Astrocyte (in vitro differentiated cells and primary cell): ENCODE results near the gene QSOX2. TPM values are rescaled to one million over a fixed set of nuclear protein-coding genes. Genes with fewer than 3 reads are reported as not detected.
A peak's percentile ranks its signal among the peaks of the same experiment; 100 is the strongest.

Experiments
- DNase-seq: peaks from one replicate; pipeline ENCODE4 v3.0.0-alpha.2; 2010; ENCODE audit warnings: low read depth
- FAIRE-seq: peaks from 2 replicates; lab custom pipeline; 2011; peaks lifted over from hg19 to GRCh38; lab: Jason Lieb, UNC
- H2AFZ ChIP-seq: 2 replicates; pipeline ENCODE4 v1.6.0; 2012; ENCODE audit warnings: low read depth, low read length, inconsistent platforms
- H3K27ac ChIP-seq: 2 replicates; pipeline ENCODE4 v1.5.1; 2011; ENCODE audit warnings: low read depth, low read length, inconsistent platforms
- H3K27me3 ChIP-seq: 2 replicates; pipeline ENCODE4 v1.6.0; 2011; ENCODE audit warnings: low read length, inconsistent platforms; ENCODE audit not compliant: insufficient read depth
- H3K36me3 ChIP-seq: 2 replicates; pipeline ENCODE4 v1.5.1; 2011; ENCODE audit warnings: low read length, inconsistent platforms; ENCODE audit not compliant: insufficient read depth
- H3K4me1 ChIP-seq: 2 replicates; pipeline ENCODE4 v1.5.1; 2011; ENCODE audit warnings: low read length, inconsistent platforms; ENCODE audit not compliant: insufficient read depth
- H3K4me2 ChIP-seq: 2 replicates; pipeline ENCODE4 v1.6.0; 2012; ENCODE audit warnings: low read length, inconsistent platforms
- H3K4me3 ChIP-seq: 2 replicates; pipeline ENCODE4 v1.5.1; 2011; ENCODE audit warnings: low read depth, mild to moderate bottlenecking, low read length, inconsistent platforms; ENCODE audit not compliant: insufficient read depth
- H3K79me2 ChIP-seq: 2 replicates; pipeline ENCODE4 v1.6.0; 2012; ENCODE audit warnings: mild to moderate bottlenecking, low read length, inconsistent platforms; ENCODE audit not compliant: insufficient read depth
- H3K9ac ChIP-seq: 2 replicates; pipeline ENCODE4 v1.6.0; 2012; ENCODE audit warnings: mild to moderate bottlenecking, low read length, inconsistent platforms
- H3K9me3 ChIP-seq: 2 replicates; pipeline ENCODE4 v1.5.1; 2012; ENCODE audit warnings: low read depth, mild to moderate bottlenecking, low read length, inconsistent platforms; ENCODE audit not compliant: insufficient read depth
- H4K20me1 ChIP-seq: 2 replicates; pipeline ENCODE4 v1.6.0; 2012; ENCODE audit warnings: low read length, inconsistent platforms; ENCODE audit not compliant: insufficient read depth
- H3K27ac Mint-ChIP-seq: one replicate; pipeline ENCODE4 v1.8.0; 2021; ENCODE audit warnings: mild to moderate bottlenecking, mixed read lengths; ENCODE audit not compliant: unreplicated experiment
- H3K27me3 Mint-ChIP-seq: one replicate; pipeline ENCODE4 v1.8.0; 2021; ENCODE audit warnings: low read depth, mixed read lengths; ENCODE audit not compliant: unreplicated experiment
- H3K36me3 Mint-ChIP-seq: one replicate; pipeline ENCODE4 v1.8.0; 2021; ENCODE audit warnings: low read depth, mixed read lengths; ENCODE audit not compliant: unreplicated experiment
- H3K4me1 Mint-ChIP-seq: one replicate; pipeline ENCODE4 v1.8.0; 2021; ENCODE audit warnings: low read depth, mixed read lengths; ENCODE audit not compliant: unreplicated experiment
- H3K4me3 Mint-ChIP-seq: one replicate; pipeline ENCODE4 v1.8.0; 2021; ENCODE audit warnings: mild to moderate bottlenecking, moderate library complexity, mixed read lengths; ENCODE audit not compliant: unreplicated experiment
- H3K9me3 Mint-ChIP-seq: one replicate; pipeline ENCODE4 v1.8.0; 2021; ENCODE audit warnings: mild to moderate bottlenecking, mixed read lengths; ENCODE audit not compliant: unreplicated experiment
- CTCF ChIP-seq: IDR thresholded peaks from 2 replicates; pipeline ENCODE4 v1.5.1; 2011; ENCODE audit warnings: low read depth, mild to moderate bottlenecking, inconsistent platforms, low read length, moderate library complexity; ENCODE audit not compliant: insufficient read depth
- EZH2 ChIP-seq: IDR thresholded peaks from 2 replicates; pipeline ENCODE4 v1.6.1; 2012; ENCODE audit warnings: mild to moderate bottlenecking, low read length, inconsistent platforms; ENCODE audit not compliant: insufficient read depth
- total RNA-seq: library from RNA; stranded (reverse); gene quantifications from 2 replicates; pipeline ENCODE4 v1.2.1, GENCODE V29; 2021

The QSOX2 gene
- total RNA-seq, 1 donor from 2014 or later: 20.4 TPM

DNA sequence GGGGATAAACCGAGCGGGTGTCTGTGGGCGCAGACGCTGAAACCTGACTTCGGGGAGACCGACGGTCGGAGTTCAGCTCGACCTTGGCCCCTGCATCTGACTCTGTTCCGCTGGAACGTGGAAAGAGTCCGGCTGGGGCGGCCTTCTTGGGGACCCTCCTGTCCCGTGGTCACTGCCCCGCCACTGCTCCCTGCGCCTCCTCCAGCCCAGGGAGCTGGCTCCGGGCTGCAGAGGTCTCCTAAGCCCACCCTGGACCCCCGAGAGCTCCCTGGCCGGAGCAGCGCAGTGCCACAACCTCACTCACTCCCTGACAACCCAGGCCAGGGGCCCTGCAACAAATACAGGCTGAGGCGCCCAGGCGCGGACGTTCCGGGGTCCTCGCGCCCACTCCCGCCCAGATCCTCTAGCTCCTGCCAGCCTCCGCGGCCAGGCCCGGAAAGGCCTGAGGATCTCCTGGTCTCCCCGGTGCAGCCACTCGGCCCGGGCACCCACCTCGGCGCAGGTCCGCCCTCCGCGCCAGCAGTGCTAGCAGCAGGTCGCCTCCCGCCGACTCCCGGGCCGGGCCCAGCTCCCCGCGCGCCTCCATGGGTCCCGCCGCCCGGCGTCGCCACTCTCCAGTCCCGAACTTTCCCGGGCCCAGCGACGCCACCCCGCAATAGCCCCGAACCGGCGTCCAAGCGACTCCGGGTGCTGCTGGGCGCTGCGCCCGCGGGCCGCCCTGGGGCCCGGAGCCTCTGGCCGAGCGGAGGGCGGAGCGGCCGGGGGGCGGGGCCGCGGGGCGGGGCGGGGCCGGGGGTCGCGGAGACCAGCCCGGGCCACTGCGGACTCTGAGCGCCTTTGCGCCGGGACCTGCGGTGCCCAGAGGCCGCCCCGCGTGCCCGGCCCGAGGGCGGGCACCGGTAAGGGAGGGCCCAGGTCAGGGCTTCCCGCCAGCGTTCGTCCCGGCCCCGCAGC is 42.9 kb downstream of the QSOX2 start:
- Histone ChIP-seq H3K4me1 (no peaks in the 10 kb centered on the region), H3K9me3 (no peaks in the 10 kb centered on the region), H3K27me3 (peaks cover 59% of the 10 kb centered on the region), H3K27ac (no peak overlapping the region), H3K4me3 (no peak overlapping the region), H3K4me2 (no peak overlapping the region), H3K36me3 (no peaks in the 10 kb centered on the region), H3K9ac (no peak overlapping the region), H2AFZ (no peak overlapping the region), H4K20me1 (peaks cover 43% of the 10 kb centered on the region), H3K79me2 (no peaks in the 10 kb centered on the region)
- Mint-ChIP-seq H3K27ac (no peak overlapping the region), H3K4me1 (peaks cover 4% of the 10 kb centered on the region), H3K27me3 (peaks cover 44% of the 10 kb centered on the region), H3K9me3 (peaks cover 2% of the 10 kb centered on the region), H3K36me3 (peaks cover 3% of the 10 kb centered on the region), H3K4me3 (no peak overlapping the region)
- TF ChIP-seq EZH2 (peak; percentile 40), CTCF (no peak)
- no peak for DNase-seq
- no peak for FAIRE-seq

GRCh38 chr9:136201609-136202453 is 43.8 kb downstream of the QSOX2 start:
- Histone ChIP-seq H3K4me2 (no peak overlapping the region), H3K36me3 (no peaks in the 10 kb centered on the region), H3K4me3 (no peak overlapping the region), H3K4me1 (no peaks in the 10 kb centered on the region), H3K9me3 (no peaks in the 10 kb centered on the region), H3K27me3 (peaks cover 67% of the 10 kb centered on the region), H3K9ac (no peak overlapping the region), H2AFZ (no peak overlapping the region), H3K27ac (no peak overlapping the region), H4K20me1 (peaks cover 34% of the 10 kb centered on the region), H3K79me2 (no peaks in the 10 kb centered on the region)
- peaks cover 3% of the 10 kb centered on the region for H3K36me3 Mint-ChIP-seq
- no peak for FAIRE-seq
- peaks cover 3% of the 10 kb centered on the region for H3K4me1 Mint-ChIP-seq
- DNase-seq: no peak
- no peak overlapping the region for H3K27ac Mint-ChIP-seq
- peaks cover 44% of the 10 kb centered on the region for H3K27me3 Mint-ChIP-seq
- no peak overlapping the region for H3K4me3 Mint-ChIP-seq
- TF ChIP-seq CTCF (no peak), EZH2 (peak; percentile 87)
- H3K9me3 Mint-ChIP-seq: peaks cover 2% of the 10 kb centered on the region
